ENCODE results near the gene ZNF784.

The ZNF784 gene

GRCh38 chr19:55656552-55656951 is 32.2 kb upstream of the ZNF784 start:
- no peak for DNase-seq (ENCODE audit: low read depth, low spot score)

GRCh38 chr19:55655648-55656040 is 31.3 kb upstream of the ZNF784 start:
- no peak for DNase-seq (ENCODE audit: low read depth, low spot score)

- DNase-seq (ENCODE audit: low read depth, low spot score), result peak; percentile 90
Observed at GRCh38 chr19:55654868-55655647, 30.7 kb upstream of the ZNF784 start, which contains the start of gene U2AF2. Gene U2AF2, plus strand, starts transcription at chr19:55655035. Its CDS starts 70 bp downstream, at chr19:55655105.

GRCh38 chr19:55654323-55654867 is 30.0 kb upstream of the ZNF784 start:
- peak; percentile 97 for DNase-seq (ENCODE audit: low read depth, low spot score)

- DNase-seq (ENCODE audit: low read depth, low spot score), result peak; percentile 99
Observed at GRCh38 chr19:55653651-55654322, 29.4 kb upstream of the ZNF784 start.

GRCh38 chr19:55652311-55653128 is 28.2 kb upstream of the ZNF784 start:
- no peak for DNase-seq (ENCODE audit: low read depth, low spot score)

- no peak for DNase-seq (ENCODE audit: low read depth, low spot score)
Observed at GRCh38 chr19:55651236-55651635, 26.9 kb upstream of the ZNF784 start.

- DNase-seq (ENCODE audit: low read depth, low spot score), result no peak
Observed at GRCh38 chr19:55650602-55651230, 26.4 kb upstream of the ZNF784 start.

GRCh38 chr19:55650126-55650557 is 25.8 kb upstream of the ZNF784 start:
- DNase-seq (ENCODE audit: low read depth, low spot score), result no peak

- no peak for DNase-seq (ENCODE audit: low read depth, low spot score)
Observed at GRCh38 chr19:55649268-55650125, 25.1 kb upstream of the ZNF784 start.

GRCh38 chr19:55648585-55649267 is 24.4 kb upstream of the ZNF784 start:
- no peak for DNase-seq (ENCODE audit: low read depth, low spot score)

GRCh38 chr19:55647732-55648584 is 23.6 kb upstream of the ZNF784 start, which contains the start of gene CCDC106:
Gene CCDC106, plus strand, starts transcription at chr19:55648212. Its CDS starts 835 bp downstream, at chr19:55649047.
- no peak for DNase-seq (ENCODE audit: low read depth, low spot score)

GRCh38 chr19:55646889-55647731 is 22.7 kb upstream of the ZNF784 start:
- DNase-seq (ENCODE audit: low read depth, low spot score), result no peak

- no peak for DNase-seq (ENCODE audit: low read depth, low spot score)
Observed at GRCh38 chr19:55645512-55645881, 21.1 kb upstream of the ZNF784 start.

GRCh38 chr19:55644842-55645511 is 20.6 kb upstream of the ZNF784 start:
- no peak for DNase-seq (ENCODE audit: low read depth, low spot score)

- no peak for DNase-seq (ENCODE audit: low read depth, low spot score)
Observed at GRCh38 chr19:55644191-55644833, 19.9 kb upstream of the ZNF784 start.

- no peak for DNase-seq (ENCODE audit: low read depth, low spot score)
Observed at GRCh38 chr19:55643887-55644176, 19.5 kb upstream of the ZNF784 start.

Measured in activated CD4-positive, CD25-positive, alpha-beta regulatory T cell treated with anti-CD3 and anti-CD28 coated beads, Interleukin-2, amount 50 U/mL, for 16 hours (primary cell).